Fibroblast of lung (primary cell): Measurements from ENCODE around the gene FRY. TPM values are rescaled to one million over a fixed set of nuclear protein-coding genes. Genes with fewer than 3 reads are reported as not detected.
A peak's percentile ranks its signal among the peaks of the same experiment; 100 is the strongest.

Experiments used
- DNase-seq, 2 donors: peaks; one replicate each; pipeline versions ENCODE4 v3.0.0 to v3.0.0-alpha.2; 2010; ENCODE audit warnings: low read depth in 2 of 2
- H2AFZ ChIP-seq: 2 replicates; pipeline ENCODE4 v1.5.1; 2012; ENCODE audit warnings: low read length, control low read depth, inconsistent platforms
- H3K27ac ChIP-seq: 2 replicates; pipeline ENCODE4 v1.5.1; 2011; ENCODE audit warnings: low read length, control low read depth; ENCODE audit not compliant: insufficient read depth
- H3K27me3 ChIP-seq: 2 replicates; pipeline ENCODE4 v1.5.1; 2011; ENCODE audit warnings: mild to moderate bottlenecking, low read length; ENCODE audit not compliant: control insufficient read depth, insufficient read depth
- H3K36me3 ChIP-seq: 2 replicates; pipeline ENCODE4 v1.5.1; 2011; ENCODE audit warnings: low read length; ENCODE audit not compliant: control insufficient read depth, insufficient read depth
- H3K4me1 ChIP-seq: 2 replicates; pipeline ENCODE4 v1.5.1; 2011; ENCODE audit warnings: low read length; ENCODE audit not compliant: control insufficient read depth, insufficient read depth; ENCODE audit errors: extremely low read depth
- H3K4me2 ChIP-seq: 2 replicates; pipeline ENCODE4 v1.5.1; 2011; ENCODE audit warnings: low read length, control low read depth; ENCODE audit not compliant: insufficient read depth; ENCODE audit errors: extremely low read depth
- H3K4me3 ChIP-seq, 4 experiments: fragments of 200-600 bp in 1 of 4; sonication (generic) in 1 of 4; replicated peaks in 1 of 4; 2 replicates each; pipeline ENCODE4 v1.5.1; 2011 to 2016; ENCODE audit warnings: low read length in 4 of 4, low read depth in 3 of 4, mild to moderate bottlenecking in 3 of 4, control low read depth in 2 of 4, inconsistent platforms in 1 of 4, mixed read lengths in 1 of 4; ENCODE audit not compliant: insufficient read depth in 1 of 4; ENCODE audit errors: control extremely low read depth in 1 of 4
- H3K79me2 ChIP-seq: 2 replicates; pipeline ENCODE4 v1.5.1; 2012; ENCODE audit warnings: mild to moderate bottlenecking, low read length, inconsistent platforms; ENCODE audit not compliant: control insufficient read depth, insufficient read depth
- H3K9ac ChIP-seq: 2 replicates; pipeline ENCODE4 v1.5.1; 2011; ENCODE audit warnings: mild to moderate bottlenecking, low read length, control low read depth; ENCODE audit not compliant: insufficient read depth
- H3K9me3 ChIP-seq: 2 replicates; pipeline ENCODE4 v1.5.1; 2012; ENCODE audit warnings: low read depth, low read length; ENCODE audit not compliant: control insufficient read depth, insufficient read depth
- H4K20me1 ChIP-seq: 2 replicates; pipeline ENCODE4 v1.5.1; 2011; ENCODE audit warnings: low read length; ENCODE audit not compliant: control insufficient read depth, insufficient read depth; ENCODE audit errors: extremely low read depth
- CTCF ChIP-seq, 2 donors: IDR thresholded peaks in 1 of 2; conservative IDR thresholded peaks in 1 of 2; 1 replicate in 1 of 2; 2 replicates in 1 of 2; pipeline ENCODE4 v1.5.1; 2011 to 2012; ENCODE audit warnings: low read length in 2 of 2, control low read depth in 1 of 2, inconsistent platforms in 1 of 2, low read depth in 1 of 2, mild to moderate bottlenecking in 1 of 2
- EZH2 ChIP-seq: IDR thresholded peaks from 2 replicates; pipeline ENCODE4 v1.5.1; 2012; ENCODE audit warnings: low read length, control low read depth, mild to moderate bottlenecking; ENCODE audit errors: missing control alignments
- polyA plus RNA-seq, 2 donors: library from polyadenylated mRNA; depleted of rRNA in 1 of 2; stranded (reverse) in 1 of 2; unstranded in 1 of 2; fragments of >200 nt; gene quantifications; 2 replicates each; pipeline ENCODE4 v1.2.1, GENCODE V29; 2011 to 2012; ENCODE audit warnings: missing spikeins in 1 of 2
- total RNA-seq: library from RNA; depleted of rRNA; stranded (reverse); fragments of >200 nt; gene quantifications from 2 replicates; pipeline ENCODE4 v1.2.1, GENCODE V29; 2014

FRY gene
- total and polyA plus RNA-seq, 2 donors (not counting 1 experiment from before 2014, with no cell fraction given): 8.8 to 18.3 TPM

GRCh38 chr13:32323912-32324311, 292.3 kb downstream of the FRY start:
- peaks cover 3% of the 10 kb centered on the region for H3K4me1 ChIP-seq
- no peak for TF ChIP-seq CTCF (conservative IDR thresholded peaks at IDR 0.05 in 1 of 2, IDR thresholded peaks at IDR 0.05 in 1 of 2; ENCODE audit: low read depth in 1 of 2, low read length in 2 of 2)
- no peak for TF ChIP-seq EZH2
- H3K79me2 ChIP-seq: no peaks in the 10 kb centered on the region
- no peaks in the 10 kb centered on the region for H3K36me3 ChIP-seq
- H3K4me3 ChIP-seq: no peak overlapping the region
- peak overlapping the region; percentile 34 for H3K4me2 ChIP-seq
- no peaks in the 10 kb centered on the region for H3K27me3 ChIP-seq
- peak overlapping the region; percentile 75 for H3K27ac ChIP-seq
- no peak overlapping the region for H3K9ac ChIP-seq
- peak; percentile 54 to 81 for DNase-seq
- H3K9me3 ChIP-seq: no peaks in the 10 kb centered on the region
- H2AFZ ChIP-seq: peak overlapping the region; percentile 6
- H4K20me1 ChIP-seq: no peaks in the 10 kb centered on the region

- Histone ChIP-seq H3K9me3 (no peaks in the 10 kb centered on the region), H3K27me3 (no peaks in the 10 kb centered on the region), H3K9ac (no peak overlapping the region), H3K4me1 (no peaks in the 10 kb centered on the region), H3K36me3 (no peaks in the 10 kb centered on the region), H2AFZ (no peak overlapping the region), H3K4me2 (peak overlapping the region; percentile 15), H3K27ac (peak overlapping the region; percentile 23), H3K79me2 (no peaks in the 10 kb centered on the region), H3K4me3 (no peak overlapping the region), H4K20me1 (no peaks in the 10 kb centered on the region)
- peak; percentile 51 to 84 for DNase-seq
- TF ChIP-seq EZH2 (no peak), CTCF (conservative IDR thresholded peaks at IDR 0.05 in 1 of 2, IDR thresholded peaks at IDR 0.05 in 1 of 2; ENCODE audit: low read depth in 1 of 2, low read length in 2 of 2) (no peak)
These were observed 298.9 kb downstream of the FRY start for GRCh38 chr13:32330441-32330840.

GRCh38 chr13:32334671-32335070, 303.1 kb downstream of the FRY start:
- H3K9me3 ChIP-seq: no peaks in the 10 kb centered on the region
- peak in 1 of 2 donors; percentile 16 for DNase-seq
- no peaks in the 10 kb centered on the region for H3K4me1 ChIP-seq
- H3K79me2 ChIP-seq: no peaks in the 10 kb centered on the region
- H3K4me3 ChIP-seq: no peak overlapping the region
- no peaks in the 10 kb centered on the region for H3K27me3 ChIP-seq
- H2AFZ ChIP-seq: no peak overlapping the region
- H3K9ac ChIP-seq: no peak overlapping the region
- H3K4me2 ChIP-seq: no peak overlapping the region
- no peak overlapping the region for H3K27ac ChIP-seq
- H3K36me3 ChIP-seq: peaks cover 2% of the 10 kb centered on the region
- TF ChIP-seq CTCF (conservative IDR thresholded peaks at IDR 0.05 in 1 of 2, IDR thresholded peaks at IDR 0.05 in 1 of 2; ENCODE audit: low read depth in 1 of 2, low read length in 2 of 2) (no peak), EZH2 (no peak)
- H4K20me1 ChIP-seq: no peaks in the 10 kb centered on the region
